Stimulated activated CD8-positive, alpha-beta memory T cell treated with anti-CD3 and anti-CD28 coated beads, Interleukin-15, amount 100 ng/mL, for 1 hour (primary cell): ENCODE data around the gene ZDHHC4.
"Not testable (repeated sequence)": the region's sequence is repeated elsewhere in the genome, so short reads cannot be mapped to it uniquely, and the experiment has no call there.

Experiments used
- DNase-seq: peaks from one replicate; pipeline ENCODE4 v3.0.0-alpha.2; 2020; ENCODE audit warnings: low read depth

Gene ZDHHC4

DNA sequence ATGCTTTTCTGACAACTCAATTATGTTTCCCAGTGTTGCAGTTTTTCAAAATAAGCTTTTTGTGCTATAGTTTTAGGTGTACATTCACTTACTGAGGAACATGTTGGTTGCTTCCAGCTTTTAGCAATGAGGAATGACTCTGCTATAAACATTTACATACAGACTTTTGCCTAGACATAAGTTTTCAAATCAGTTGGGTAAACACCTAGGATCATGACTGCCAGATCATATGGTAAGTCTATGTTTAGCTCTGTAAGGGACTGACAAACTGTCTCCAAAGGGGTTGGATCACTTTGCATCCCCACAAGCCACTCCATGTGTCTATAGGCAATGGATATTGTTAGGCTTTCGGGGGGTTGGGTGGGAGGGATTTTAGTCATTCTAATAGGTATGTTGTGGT, 15.1 kb upstream of the ZDHHC4 start:
- DNase-seq: no peak

DNA sequence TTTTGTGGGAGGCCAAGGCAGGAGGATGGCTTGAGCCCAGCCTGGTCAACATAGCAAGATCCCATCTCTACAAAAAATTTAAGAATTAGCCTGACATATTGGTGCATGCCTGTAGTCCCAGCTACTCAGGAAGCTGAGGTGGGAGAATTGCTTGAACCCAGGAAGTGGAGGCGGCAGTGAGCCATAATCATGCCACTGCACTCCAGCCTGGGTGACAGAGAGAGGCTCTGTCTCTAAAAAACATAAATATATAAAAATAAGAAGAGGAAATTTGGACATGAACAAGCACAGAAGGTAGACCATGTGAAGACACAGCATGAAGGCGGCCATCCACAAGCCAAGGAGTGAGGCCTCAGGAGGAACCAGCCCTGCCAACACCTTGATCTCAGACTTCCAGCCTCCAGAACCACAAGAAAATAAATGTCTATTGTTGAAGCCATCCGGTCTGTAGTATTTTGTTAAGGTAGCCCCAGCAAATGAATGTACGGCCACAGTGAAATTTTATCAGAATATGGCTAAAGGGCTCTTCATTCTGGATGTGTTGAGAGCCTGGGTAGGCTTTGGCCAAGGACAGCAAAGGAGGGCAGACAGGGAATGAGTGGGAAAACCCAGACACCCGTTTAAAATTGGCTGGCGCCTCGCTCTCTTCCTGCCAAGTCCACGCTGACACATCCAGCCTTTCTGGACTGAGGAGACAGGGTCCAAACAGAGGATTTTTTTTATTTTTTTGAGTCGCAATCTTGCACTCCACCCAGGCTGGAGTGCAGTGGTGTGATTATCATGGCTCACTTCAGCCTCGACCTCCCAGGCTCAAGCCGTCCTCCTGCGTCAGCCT, 13.1 kb upstream of the ZDHHC4 start:
- no peak for DNase-seq

GRCh38 chr7:6565655-6566054, 11.6 kb upstream of the ZDHHC4 start:
- no peak for DNase-seq

DNA sequence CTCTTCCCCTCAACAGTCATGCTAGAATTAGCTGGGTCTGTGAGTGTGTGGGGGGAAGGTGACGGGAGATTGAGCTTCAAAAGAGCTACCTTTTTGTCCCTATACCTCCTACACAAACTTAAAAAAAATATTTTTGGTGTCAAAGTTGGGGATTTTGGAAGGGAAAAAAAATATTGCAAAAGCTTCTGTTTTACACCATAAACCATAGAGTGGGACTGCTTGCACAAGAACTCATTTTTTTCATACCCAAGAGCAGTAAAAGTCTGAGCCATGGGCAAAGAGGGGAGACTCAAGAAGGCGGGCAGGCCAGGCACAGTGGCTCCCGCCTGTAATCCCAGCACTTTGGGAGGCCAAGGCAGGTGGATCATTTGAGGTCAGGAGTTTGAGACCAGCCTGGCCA, 9.4 kb upstream of the ZDHHC4 start:
- DNase-seq: no peak

GRCh38 chr7:6571160-6571779, 6.0 kb upstream of the ZDHHC4 start:
- DNase-seq: no peak

DNA sequence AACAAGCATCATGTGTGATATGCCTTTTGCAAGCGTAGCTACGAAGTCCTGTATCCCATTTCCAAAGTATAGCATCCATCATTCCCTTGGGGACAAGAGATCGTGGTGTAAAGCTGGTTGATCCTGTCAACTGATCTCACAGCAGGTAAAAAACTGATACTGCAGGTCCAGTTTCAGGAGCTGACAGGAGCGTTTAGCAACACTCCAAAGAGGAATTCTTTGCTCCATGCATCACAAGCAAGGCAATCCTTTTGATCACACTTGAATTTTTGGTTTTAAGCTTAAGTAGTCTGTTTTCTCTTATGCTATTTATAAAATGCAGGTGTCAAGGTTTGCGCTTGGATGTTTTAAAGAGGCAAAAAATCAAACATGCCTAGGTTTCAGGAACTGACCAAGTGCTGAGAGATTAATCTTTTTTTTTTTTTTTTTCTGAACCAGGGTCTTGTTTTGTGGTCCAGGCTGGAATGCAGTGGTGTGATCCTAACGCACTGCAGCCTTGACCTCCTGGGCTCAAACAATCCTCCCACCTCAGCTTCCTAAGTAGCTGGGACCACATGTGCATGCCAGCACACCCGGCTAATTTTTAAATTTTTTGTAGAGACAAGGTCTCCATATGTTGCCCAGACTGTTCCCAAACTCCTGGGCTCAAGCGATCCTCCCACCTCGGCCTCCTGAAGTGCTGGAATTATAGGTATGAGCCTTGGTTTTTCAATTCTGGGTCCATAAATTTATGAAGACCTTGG, 1.8 kb upstream of the ZDHHC4 start:
- DNase-seq: no peak

DNA sequence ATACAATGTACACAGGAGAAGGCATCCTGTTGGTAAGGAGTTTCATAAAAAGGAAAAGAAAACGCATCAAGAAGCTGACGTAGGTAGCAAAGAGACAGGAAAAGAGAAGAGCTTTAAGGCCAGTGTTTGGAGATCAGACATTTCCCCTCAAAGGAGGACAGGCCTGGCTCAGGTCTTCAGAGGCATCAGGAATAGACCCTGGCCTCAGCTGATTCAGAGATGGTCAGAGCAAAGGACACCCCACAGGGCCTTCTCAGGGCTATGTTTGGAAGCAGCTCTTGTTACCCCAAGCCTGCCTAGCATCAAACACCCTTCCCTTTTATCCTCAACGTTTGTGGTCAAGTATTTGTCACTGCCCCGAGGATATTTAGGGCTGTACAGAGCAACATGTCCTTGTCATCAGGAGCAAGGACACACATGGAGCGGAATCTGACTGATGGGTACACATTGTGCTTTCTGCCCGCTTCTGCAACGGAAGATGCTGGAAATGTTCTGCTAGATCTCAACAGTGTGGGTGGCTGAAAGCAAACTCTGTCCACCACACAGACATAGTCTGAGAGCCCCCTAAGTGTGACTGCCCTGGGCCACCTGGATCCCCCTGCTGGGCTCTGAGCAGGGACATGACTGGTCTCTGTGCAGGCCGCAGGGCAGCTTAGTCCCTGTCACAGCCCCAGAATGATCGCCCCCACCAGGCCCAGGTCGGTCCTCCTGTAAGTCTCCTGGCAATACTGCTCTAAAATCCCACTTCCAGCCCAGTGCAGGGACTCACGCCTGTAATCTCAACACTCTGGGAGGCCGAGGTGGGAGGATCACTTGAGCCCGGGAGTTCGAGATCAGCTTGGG, 1.0 kb upstream of the ZDHHC4 start:
- DNase-seq: no peak

- not testable (repeated sequence) for DNase-seq
These were observed 336 bp upstream of the ZDHHC4 start for GRCh38 chr7:6576867-6577368.

- DNase-seq: no peak
These were observed 1.1 kb downstream of the ZDHHC4 start for GRCh38 chr7:6578114-6579084.

DNA sequence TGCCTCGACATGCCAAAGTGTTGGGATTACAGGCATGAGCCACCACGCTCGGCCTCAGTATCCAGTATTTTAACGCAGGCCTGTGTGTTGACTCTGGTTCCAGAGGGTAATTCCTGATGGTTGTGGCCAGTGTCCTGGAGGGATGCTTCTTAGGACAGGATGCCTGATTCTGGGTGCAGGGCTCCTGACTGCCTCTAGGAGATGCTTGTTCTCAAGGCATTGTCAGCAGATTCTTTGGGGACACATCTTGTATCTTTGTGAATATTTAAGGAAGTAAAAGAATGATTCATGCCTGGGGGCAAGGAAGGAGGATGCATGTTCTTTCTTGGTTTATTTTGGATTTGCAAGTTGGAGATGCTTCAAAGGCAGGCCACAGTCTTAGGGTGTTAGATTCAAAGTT, 2.2 kb downstream of the ZDHHC4 start:
- no peak for DNase-seq

GRCh38 chr7:6585746-6586432, 8.6 kb downstream of the ZDHHC4 start:
- not testable (repeated sequence) for DNase-seq

DNA sequence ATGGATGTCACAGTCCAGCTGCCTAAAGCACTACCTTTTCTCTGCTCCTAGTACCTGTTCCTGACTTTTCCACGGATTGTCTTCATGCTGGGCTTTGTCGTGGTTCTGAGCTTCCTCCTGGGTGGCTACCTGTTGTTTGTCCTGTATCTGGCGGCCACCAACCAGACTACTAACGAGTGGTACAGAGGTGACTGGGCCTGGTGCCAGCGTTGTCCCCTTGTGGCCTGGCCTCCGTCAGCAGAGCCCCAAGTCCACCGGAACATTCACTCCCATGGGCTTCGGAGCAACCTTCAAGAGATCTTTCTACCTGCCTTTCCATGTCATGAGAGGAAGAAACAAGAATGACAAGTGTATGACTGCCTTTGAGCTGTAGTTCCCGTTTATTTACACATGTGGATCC, 11.3 kb downstream of the ZDHHC4 start:
- no peak for DNase-seq

DNA sequence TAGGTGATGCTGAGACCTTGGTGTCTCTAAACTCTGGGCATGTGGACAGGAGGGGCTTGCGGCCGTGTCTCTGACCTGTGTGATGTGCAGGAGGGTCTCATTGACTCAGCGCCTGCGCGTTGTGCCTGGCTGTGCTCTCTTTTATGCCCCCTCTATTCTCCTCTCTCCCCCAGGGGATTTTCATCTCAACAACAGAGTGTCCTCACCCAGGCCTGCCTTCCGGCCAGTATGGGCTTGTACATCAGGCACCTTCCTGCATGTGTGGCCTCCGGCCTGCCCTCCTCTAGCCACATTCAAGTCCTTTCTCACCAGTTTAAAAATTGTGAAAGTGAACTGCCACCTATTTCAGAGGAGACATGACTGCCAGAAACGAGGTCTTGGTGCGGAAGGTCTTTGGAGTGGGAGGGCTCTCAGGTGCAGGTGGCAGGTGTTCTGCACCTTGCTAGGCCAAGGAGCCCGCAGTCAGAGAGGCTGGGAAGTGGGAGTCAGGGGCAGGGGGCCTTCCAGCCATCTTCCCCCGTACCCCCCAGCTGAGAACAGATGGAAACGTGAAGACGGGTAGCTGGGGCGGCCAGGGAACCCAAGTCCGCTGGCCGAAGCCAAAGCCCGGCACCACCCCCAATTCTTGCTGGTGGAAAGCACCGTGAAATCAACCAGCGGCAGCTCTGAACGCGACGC, 12.0 kb downstream of the ZDHHC4 start:
- DNase-seq: no peak

- DNase-seq: peak; percentile 55
These were observed 12.8 kb downstream of the ZDHHC4 start, which contains the start of gene INTS15 for GRCh38 chr7:6589829-6590644. INTS15 (plus strand) TSS chr7:6590021; CDS start chr7:6590284, 263 bp downstream.

GRCh38 chr7:6590645-6591110, 13.4 kb downstream of the ZDHHC4 start:
- no peak for DNase-seq

DNA sequence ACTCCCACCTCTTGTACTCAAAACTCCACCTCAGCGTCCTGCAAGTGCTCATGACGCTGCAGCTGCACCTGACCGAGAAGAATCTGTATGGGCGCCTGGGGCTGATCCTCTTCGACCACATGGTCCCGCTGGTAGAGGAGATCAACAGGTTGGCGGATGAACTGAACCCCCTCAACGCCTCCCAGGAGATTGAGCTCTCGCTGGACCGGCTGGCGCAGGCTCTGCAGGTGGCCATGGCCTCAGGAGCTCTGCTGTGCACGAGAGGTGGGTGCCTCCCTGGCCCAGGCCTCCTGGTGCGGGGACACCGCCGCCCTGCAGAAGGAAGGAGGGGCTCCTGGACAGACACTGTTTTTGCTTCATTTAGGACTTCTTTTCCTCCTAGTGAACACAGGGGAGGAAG, 22.8 kb downstream of the ZDHHC4 start:
- DNase-seq: no peak

DNA sequence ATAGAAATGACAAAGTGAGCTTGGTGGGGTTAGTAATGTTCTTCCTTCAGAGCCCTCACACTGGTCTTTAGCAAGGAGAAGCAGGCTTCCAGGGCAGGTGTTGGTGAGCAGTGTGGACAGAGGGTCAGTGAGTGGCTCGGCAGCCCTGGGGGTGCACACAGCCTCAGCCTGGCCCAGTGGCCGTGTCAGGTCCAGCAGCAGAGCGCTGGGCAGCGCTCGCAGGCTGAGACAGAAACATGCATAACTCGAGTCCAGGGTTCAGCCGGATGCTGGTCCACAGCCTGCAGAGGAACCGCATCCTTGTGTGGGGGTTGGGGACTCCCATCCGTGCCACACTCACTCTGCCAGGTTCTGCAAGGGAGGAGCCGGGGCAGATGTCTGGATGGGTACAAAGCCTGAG, 27.2 kb downstream of the ZDHHC4 start:
- no peak for DNase-seq

DNA sequence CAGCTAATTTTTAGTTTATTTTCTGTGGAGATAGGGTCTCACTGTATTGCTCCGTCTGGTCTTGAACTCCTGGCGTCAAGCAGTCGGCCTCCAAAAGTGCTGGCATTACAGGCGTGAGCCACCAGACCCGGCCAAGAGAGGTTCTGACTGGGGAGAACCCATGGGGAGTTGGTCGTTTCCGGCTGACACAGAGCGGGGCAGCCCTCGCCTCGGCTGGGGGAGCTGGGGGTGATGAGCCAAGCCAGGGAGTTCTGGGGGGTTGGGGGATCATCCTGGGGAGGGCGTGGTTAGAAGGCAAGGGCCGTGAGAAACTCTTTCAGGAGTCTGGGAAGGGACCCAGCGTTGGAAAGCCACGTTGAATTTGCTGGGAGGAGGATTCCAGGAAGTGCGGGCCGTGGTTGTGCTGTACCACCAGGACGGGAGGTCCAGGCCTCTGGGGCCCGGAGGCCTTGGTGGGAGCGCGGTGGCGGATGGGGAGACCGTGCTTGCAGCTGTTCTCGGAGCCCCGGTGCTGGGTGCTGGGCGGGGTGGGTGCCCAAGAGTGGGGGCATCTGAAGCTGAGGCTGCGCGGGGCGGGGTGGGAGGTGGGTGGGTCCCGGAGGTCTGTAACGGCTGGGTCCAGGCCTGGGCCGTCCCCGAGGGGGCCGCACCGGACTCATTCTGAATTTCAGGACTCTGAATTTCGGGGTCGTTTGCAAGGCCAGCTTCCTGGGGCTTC, 29.8 kb downstream of the ZDHHC4 start:
- no peak for DNase-seq
